Measurements from ENCODE around the gene WIPI1.
"Not testable (repeated sequence)": the region's sequence is repeated elsewhere in the genome, so short reads cannot be mapped to it uniquely, and the experiment has no call there.

The WIPI1 gene

DNA sequence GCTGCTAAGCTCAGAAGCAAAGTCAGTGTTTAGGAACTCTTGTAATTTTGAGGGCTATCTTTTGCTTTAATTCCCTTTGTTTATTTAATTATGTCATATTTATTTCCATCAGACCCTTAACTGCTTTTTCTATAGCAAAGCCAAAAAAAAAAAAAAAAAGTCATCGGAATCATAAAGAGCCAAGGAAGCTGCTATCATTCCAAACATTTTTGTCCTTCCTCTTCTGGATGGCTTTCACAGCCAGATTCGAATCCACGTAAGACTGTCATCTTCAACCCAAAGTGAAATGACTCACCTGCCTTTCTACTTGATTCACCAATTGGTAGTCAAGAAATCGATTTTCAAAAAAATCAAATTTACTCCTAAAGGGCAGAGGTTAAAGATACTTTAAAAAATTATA, 38.4 kb downstream of the WIPI1 start:
- TF ChIP-seq, protein P1, sequence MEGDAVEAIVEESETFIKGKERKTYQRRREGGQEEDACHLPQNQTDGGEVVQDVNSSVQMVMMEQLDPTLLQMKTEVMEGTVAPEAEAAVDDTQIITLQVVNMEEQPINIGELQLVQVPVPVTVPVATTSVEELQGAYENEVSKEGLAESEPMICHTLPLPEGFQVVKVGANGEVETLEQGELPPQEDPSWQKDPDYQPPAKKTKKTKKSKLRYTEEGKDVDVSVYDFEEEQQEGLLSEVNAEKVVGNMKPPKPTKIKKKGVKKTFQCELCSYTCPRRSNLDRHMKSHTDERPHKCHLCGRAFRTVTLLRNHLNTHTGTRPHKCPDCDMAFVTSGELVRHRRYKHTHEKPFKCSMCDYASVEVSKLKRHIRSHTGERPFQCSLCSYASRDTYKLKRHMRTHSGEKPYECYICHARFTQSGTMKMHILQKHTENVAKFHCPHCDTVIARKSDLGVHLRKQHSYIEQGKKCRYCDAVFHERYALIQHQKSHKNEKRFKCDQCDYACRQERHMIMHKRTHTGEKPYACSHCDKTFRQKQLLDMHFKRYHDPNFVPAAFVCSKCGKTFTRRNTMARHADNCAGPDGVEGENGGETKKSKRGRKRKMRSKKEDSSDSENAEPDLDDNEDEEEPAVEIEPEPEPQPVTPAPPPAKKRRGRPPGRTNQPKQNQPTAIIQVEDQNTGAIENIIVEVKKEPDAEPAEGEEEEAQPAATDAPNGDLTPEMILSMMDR (IDR thresholded peaks at IDR 0.05) = no peak
- DNase-seq (ENCODE audit: low spot score) = no peak
- H3K4me3 ChIP-seq = no peak overlapping the region
- H3K27ac ChIP-seq = no peak overlapping the region

DNA sequence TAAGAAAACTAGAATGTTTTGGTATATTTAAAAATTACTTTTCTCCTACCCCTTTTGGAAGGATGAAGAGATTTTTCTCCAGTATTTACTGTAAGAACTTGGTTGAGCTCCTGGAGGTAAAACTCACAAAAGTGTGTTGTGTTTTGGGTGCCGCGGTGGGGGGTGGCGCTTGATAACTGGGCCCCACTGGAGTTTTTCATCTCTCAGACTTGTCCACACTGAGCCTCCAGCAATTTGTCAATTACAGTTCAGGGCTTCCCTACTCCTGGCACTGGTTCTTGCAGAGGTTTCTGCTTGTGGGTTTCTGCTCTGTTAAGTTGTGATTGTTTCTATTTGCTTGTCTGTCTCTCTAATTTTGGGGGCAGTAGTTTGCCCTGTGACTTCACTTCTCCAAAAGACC, 40.0 kb downstream of the WIPI1 start:
- Histone ChIP-seq H3K27ac (no peak overlapping the region), H3K4me3 (no peak overlapping the region)
- TF ChIP-seq, protein P1 (IDR thresholded peaks at IDR 0.05) = no peak
- DNase-seq (ENCODE audit: low spot score) = no peak

DNA sequence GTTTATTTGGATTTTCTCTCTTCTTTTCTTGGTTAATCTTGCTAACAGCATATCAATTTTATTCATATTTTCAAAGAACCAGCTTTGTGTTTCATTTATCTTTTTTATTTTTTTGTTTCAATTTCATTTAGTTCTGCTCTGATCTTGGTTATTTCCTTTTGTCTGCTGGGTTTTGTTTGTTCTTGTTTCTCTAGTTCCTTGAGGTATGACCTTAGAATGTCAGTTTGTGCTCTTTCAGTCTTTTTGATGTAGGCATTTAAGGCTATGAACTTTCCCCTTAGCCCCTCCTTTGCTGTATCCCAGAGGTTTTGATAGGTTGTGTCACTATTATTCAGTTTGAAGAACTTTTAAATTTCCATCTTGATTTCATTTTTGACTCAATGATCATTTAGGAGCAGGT, 42.4 kb downstream of the WIPI1 start:
- H3K4me3 ChIP-seq; H3K27ac ChIP-seq; DNase-seq (ENCODE audit: low spot score): not testable (repeated sequence)

DNA sequence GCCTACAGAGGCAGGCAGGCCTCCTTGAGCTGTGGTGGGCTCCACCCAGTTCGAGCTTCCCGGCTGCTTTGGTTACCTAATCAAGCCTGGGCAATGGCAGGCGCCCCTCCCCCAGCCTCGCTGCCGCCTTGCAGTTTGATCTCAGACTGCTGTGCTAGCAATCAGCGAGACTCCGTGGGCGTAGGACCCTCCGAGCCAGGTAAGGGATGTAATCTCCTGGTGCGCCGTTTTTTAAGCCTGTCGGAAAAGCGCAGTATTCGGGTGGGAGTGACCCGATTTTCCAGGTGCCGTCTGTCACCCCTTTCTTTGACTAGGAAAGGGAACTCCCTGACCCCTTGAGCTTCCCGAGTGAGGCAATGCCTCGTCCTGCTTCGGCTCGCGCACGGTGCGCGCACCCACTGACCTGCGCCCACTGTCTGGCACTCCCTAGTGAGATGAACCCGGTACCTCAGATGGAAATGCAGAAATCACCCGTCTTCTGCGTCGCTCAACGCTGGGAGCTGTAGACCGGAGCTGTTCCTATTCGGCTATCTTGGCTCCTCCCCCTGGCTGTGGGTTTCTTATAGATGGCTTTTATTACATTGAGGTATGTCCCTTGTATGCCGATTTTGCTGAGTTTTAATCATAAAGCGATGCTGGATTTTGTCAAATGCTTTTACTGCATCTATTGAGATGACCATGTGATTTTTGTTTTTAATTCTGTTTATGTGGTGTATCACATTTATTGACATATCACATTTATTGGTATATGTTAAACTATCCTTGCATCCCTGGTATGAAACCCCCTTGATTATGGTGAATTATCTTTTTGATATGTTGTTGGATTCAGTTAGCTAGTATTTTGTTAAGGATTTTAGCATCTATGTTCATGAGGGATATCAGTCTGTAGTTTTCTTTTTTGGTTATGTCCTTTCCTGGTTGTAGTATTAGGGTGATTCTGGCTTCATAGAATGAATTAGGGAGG, 43.4 kb downstream of the WIPI1 start:
- not testable (repeated sequence) for H3K27ac ChIP-seq; DNase-seq (ENCODE audit: low spot score)
- H3K4me3 ChIP-seq = peak overlapping the region; percentile 55

DNA sequence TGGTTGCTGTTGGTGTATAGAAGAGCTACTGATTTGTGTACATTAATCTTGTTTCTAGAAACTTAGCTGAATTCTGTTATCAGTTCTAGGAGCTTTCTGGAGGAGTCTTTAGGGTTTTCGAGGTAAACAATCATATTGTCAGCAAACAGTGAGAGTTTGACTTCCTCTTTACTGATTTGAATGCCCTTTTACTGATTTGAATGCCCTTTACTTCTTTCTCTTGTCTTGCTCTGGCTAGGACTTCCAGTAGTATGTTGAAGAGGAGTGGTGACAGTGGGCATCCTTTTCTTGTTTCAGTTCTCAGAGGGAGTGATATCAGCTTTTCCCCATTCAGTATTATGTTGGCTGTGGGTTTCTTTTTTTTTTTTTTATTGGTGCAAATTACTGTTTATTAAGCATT, 49.6 kb downstream of the WIPI1 start:
- not testable (repeated sequence) for DNase-seq (ENCODE audit: low spot score)

DNA sequence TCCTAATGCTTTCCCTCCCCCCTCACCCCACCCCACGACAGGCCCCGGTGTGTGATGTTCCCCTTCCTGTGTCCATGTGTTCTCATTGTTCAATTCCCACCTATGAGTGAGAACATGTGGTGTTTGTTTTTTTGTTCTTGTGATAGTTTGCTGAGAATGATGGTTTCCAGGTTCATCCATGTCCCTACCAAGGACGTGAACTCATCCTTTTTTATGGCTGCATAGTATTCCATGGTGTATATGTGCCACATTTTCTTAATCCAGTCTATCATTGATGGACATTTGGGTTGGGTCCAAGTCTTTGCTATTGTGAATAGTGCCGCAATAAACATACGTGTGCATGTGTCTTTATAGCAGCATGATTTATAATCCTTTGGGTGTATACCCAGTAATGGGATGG, 53.5 kb downstream of the WIPI1 start:
- DNase-seq (ENCODE audit: low spot score); H3K27ac ChIP-seq; H3K4me3 ChIP-seq: not testable (repeated sequence)

More for the DNA sequence above, 49.6 kb downstream of the WIPI1 start:
- H3K4me3 ChIP-seq, H3K27ac ChIP-seq: not testable (repeated sequence)

DNA sequence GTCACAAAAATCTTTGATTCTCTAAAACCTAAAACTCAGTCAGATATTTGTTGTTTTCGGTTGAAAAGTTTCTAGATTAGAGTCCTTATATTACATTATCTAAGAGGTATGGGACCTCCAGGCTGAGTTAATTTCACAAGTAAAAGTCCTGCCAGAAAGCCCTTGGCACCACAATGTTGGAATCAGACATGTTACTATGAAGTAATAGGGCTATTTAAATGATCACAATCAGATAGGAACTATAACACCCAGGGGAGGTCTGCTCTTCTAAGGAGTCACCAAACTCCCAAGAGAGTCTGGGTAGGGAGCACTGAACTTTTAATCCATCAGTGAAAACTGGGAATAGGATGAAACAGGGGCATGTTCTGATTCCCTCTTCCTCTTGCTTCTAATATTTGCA, 54.2 kb downstream of the WIPI1 start:
- no peak for DNase-seq (ENCODE audit: low spot score)
- no peak overlapping the region for H3K4me3 ChIP-seq
- TF ChIP-seq, protein P1 (IDR thresholded peaks at IDR 0.05) = no peak
- no peak overlapping the region for H3K27ac ChIP-seq

DNA sequence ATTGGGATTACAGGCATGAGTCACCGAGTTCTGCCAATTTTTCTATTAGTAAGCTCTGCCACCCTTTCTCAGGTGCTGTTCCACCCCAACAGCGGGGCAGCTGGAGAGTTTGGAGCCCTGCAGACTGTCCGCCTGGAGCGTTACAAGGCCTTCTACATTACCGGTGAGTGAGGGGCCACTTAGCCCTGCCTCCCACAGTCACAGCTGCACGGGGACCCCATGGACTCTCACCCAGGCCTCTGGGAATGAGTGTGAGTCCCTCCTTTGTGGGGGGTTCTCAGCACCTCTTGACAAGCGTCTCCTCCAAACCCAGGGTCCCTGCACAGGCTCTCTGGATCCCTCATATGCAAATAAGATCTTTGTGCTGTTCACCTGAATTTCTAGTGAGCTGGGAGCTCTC, 56.0 kb downstream of the WIPI1 start:
- H3K27ac ChIP-seq = no peak overlapping the region
- DNase-seq (ENCODE audit: low spot score) = no peak
- TF ChIP-seq, protein P1 (IDR thresholded peaks at IDR 0.05) = no peak
- no peak overlapping the region for H3K4me3 ChIP-seq

DNA sequence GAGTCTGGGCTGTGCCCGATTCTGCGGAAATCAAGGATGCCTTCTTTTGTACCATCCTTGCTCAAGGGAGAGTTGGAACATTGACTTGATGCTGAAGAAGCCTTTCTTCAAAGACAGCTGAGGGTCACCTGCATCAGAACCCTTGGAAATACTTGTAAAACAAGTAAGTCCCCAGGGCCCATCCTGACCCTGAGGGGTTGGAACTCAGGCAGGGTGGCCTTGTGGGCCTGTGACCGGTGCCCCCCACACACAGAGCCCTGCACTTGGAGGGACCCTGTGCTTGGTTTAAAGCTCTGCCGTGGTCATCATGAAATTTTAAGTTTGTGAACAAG, 56.9 kb downstream of the WIPI1 start:
- no peak overlapping the region for H3K27ac ChIP-seq
- TF ChIP-seq, protein P1 (IDR thresholded peaks at IDR 0.05) = no peak
- no peak for DNase-seq (ENCODE audit: low spot score)

More for the DNA sequence above, 56.9 kb downstream of the WIPI1 start:
- H3K4me3 ChIP-seq = no peak overlapping the region

Data from coronary artery (tissue), 2 donors.